GM12878 (cell line): ENCODE data around the gene SLC38A2. TPM values are rescaled to one million over a fixed set of nuclear protein-coding genes. Genes with fewer than 3 reads are reported as not detected.
A peak's percentile ranks its signal among the peaks of the same experiment; 100 is the strongest.

ENCODE experiments used
- BACH1 ChIP-seq: fragments of 450-650 bp; IDR thresholded peaks from 2 replicates; pipeline ENCODE4 v1.6.1; 2017; ENCODE audit warnings: mild to moderate bottlenecking, borderline replicate concordance
- BCL11A ChIP-seq: IDR thresholded peaks from 2 replicates; pipeline ENCODE4 v1.6.1; 2011; ENCODE audit warnings: low read depth, low read length
- BHLHE40 ChIP-seq, 2 experiments: fragments of 450-650 bp in 1 of 2; IDR thresholded peaks; 2 replicates each; pipeline ENCODE4 v1.6.1; 2011 to 2017; ENCODE audit warnings: low read depth in 2 of 2, borderline replicate concordance in 1 of 2, improper control_type of control experiment in 1 of 2, low read length in 1 of 2, mild to moderate bottlenecking in 1 of 2
- EED ChIP-seq: sonication (generic); IDR thresholded peaks from 2 replicates; pipeline ENCODE4 v1.6.1; 2016; ENCODE audit warnings: antibody characterized with exemption, low read depth
- ELK1 ChIP-seq: IDR thresholded peaks from 2 replicates; pipeline ENCODE4 v1.6.1; 2012; ENCODE audit warnings: low read depth, low read length, improper control_type of control experiment
- EP300 ChIP-seq, 2 experiments: fragments of 150-350 bp in 1 of 2; IDR thresholded peaks; 2 replicates each; pipeline ENCODE4 v1.6.1; 2011 to 2012; ENCODE audit warnings: low read depth in 2 of 2, low read length in 2 of 2, borderline replicate concordance in 1 of 2, improper control_type of control experiment in 1 of 2, inconsistent platforms in 1 of 2; ENCODE audit not compliant: control insufficient read depth in 1 of 2
- HSF1 ChIP-seq: fragments of 150-350 bp; IDR thresholded peaks from 2 replicates; pipeline ENCODE4 v1.6.1; 2014; ENCODE audit warnings: mild to moderate bottlenecking, low read depth, low read length
- IKZF1 ChIP-seq: fragments of 450-650 bp; conservative IDR thresholded peaks from 2 replicates; pipeline ENCODE4 v1.6.1; 2017; ENCODE audit warnings: antibody characterized with exemption, mild to moderate bottlenecking
- KLF5 ChIP-seq: fragments of 450-650 bp; IDR thresholded peaks from 2 replicates; pipeline ENCODE4 v1.6.1; 2014; ENCODE audit warnings: mild to moderate bottlenecking; ENCODE audit not compliant: partially characterized antibody
- MTA2 ChIP-seq: fragments of 450-650 bp; IDR thresholded peaks from 2 replicates; pipeline ENCODE4 v1.6.1; 2016; ENCODE audit warnings: low read depth, mild to moderate bottlenecking, moderate library complexity
- NFIC ChIP-seq: IDR thresholded peaks from 2 replicates; pipeline ENCODE4 v1.6.1; 2012; ENCODE audit warnings: low read depth, mild to moderate bottlenecking, inconsistent platforms, low read length, moderate library complexity
- NFYA ChIP-seq: IDR thresholded peaks from 2 replicates; pipeline ENCODE4 v1.6.1; 2011; ENCODE audit warnings: low read depth, mild to moderate bottlenecking, low read length, improper control_type of control experiment, borderline replicate concordance
- NR2F1 ChIP-seq: fragments of 450-650 bp; conservative IDR thresholded peaks from 2 replicates; pipeline ENCODE4 v1.6.1; 2017; ENCODE audit warnings: mild to moderate bottlenecking
- PAX5 ChIP-seq: IDR thresholded peaks from 2 replicates; pipeline ENCODE4 v1.6.1; 2011; ENCODE audit warnings: low read depth, low read length, borderline replicate concordance
- PAX8 ChIP-seq: fragments of 450-650 bp; IDR thresholded peaks from 2 replicates; pipeline ENCODE4 v1.6.1; 2017; ENCODE audit warnings: mild to moderate bottlenecking, moderate library complexity
- POLR2A ChIP-seq: IDR thresholded peaks from 2 replicates; pipeline ENCODE4 v1.6.1; 2011; ENCODE audit warnings: low read depth, mild to moderate bottlenecking, low read length
- RBBP5 ChIP-seq: fragments of 200-600 bp; sonication (generic); conservative IDR thresholded peaks from 2 replicates; pipeline ENCODE4 v1.6.1; 2016
- RUNX3 ChIP-seq: IDR thresholded peaks from 2 replicates; pipeline ENCODE4 v1.6.1; 2012; ENCODE audit warnings: low read length, inconsistent platforms
- ZBED1 ChIP-seq: IDR thresholded peaks from 2 replicates; pipeline ENCODE4 v1.6.1; 2016; ENCODE audit warnings: borderline replicate concordance
- ZNF24 ChIP-seq: fragments of 450-650 bp; IDR thresholded peaks from 2 replicates; pipeline ENCODE4 v1.6.1; 2017; ENCODE audit warnings: antibody characterized with exemption, mild to moderate bottlenecking
- ZSCAN29 ChIP-seq: fragments of 450-650 bp; IDR thresholded peaks from 2 replicates; pipeline ENCODE4 v1.6.1; 2017; ENCODE audit warnings: mild to moderate bottlenecking, moderate library complexity
- polyA plus RNA-seq, 11 experiments: library from polyadenylated mRNA; depleted of rRNA in 4 of 11; unstranded in 6 of 11; stranded (reverse) in 5 of 11; fragments of >200 nt; fragmentation: Nextera tagmentation in 4 of 11; fragmentation: Illumina TruSeq in 1 of 11; extraction: Ambion mirVana in 4 of 11; extraction: Trizol in 1 of 11; gene quantifications; 1 replicate in 1 of 11; 2 replicates in 10 of 11; pipeline versions ENCODE4 v1.2.1 to v1.2.3, GENCODE V29; 2011 to 2016; ENCODE audit warnings: inconsistent platforms in 2 of 11, missing spikeins in 2 of 11, low read depth in 1 of 11
- total RNA-seq, 4 experiments: library from RNA; depleted of rRNA in 3 of 4; stranded (reverse); fragments of >200 nt in 3 of 4; fragmentation: Illumina TruSeq in 1 of 4; extraction: Trizol in 1 of 4; gene quantifications; 2 replicates each; pipeline versions ENCODE4 v1.2.1 to v1.2.3, GENCODE V29; 2013 to 2021
- TF ChIP-seq, protein P1 (sequence below): IDR thresholded peaks from 2 replicates; pipeline ENCODE4 v1.6.1; 2012; ENCODE audit warnings: low read depth, low read length, improper control_type of control experiment
- TF ChIP-seq, protein P2 (sequence below): fragments of 450-650 bp; IDR thresholded peaks from 2 replicates; pipeline ENCODE4 v1.6.1; 2017; ENCODE audit warnings: mild to moderate bottlenecking
- TF ChIP-seq, protein P3 (sequence below): IDR thresholded peaks from 2 replicates; pipeline ENCODE4 v1.6.1; 2012; ENCODE audit warnings: low read length, inconsistent platforms
- TF ChIP-seq, protein P4 (sequence below): IDR thresholded peaks from 2 replicates; pipeline ENCODE4 v1.6.1; 2012; ENCODE audit warnings: low read depth, low read length, improper control_type of control experiment

SLC38A2 gene
- total and polyA plus RNA-seq, 10 of the 15 experiments (the other 5 are each of a cell fraction or from before 2014, with no cell fraction given) = 36.2 to 118 (median 79.8) TPM

- TF ChIP-seq, protein P1, sequence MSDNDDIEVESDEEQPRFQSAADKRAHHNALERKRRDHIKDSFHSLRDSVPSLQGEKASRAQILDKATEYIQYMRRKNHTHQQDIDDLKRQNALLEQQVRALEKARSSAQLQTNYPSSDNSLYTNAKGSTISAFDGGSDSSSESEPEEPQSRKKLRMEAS = no peak
- TF ChIP-seq KLF5 (no peak), NFIC (peak; percentile 50; the same call in 1 of the 2 replicates), RUNX3 (peak; percentile 69), PAX8 (no peak), EED (no peak), BHLHE40 (IDR thresholded peaks at IDR 0.05; ENCODE audit: borderline replicate concordance in 1 of 2, low read depth in 2 of 2, low read length in 1 of 2) (no peak), ZBED1 (no peak), MTA2 (peak; percentile 26; the same call in 1 of the 2 replicates), RBBP5 (no peak), NR2F1 (no peak), ZSCAN29 (no peak), IKZF1 (0 out of 2 replicates have a peak, but pooled peaks have one; percentile 14), BCL11A (no peak), POLR2A (no peak), ELK1 (no peak), EP300 (IDR thresholded peaks at IDR 0.05; ENCODE audit: borderline replicate concordance in 1 of 2, control insufficient read depth in 1 of 2, low read depth in 2 of 2, low read length in 2 of 2) (0 out of 4 replicates have a peak, but pooled peaks of 1 of the 2 experiments have one; percentile 42), BACH1 (no peak), HSF1 (no peak), ZNF24 (no peak), PAX5 (no peak), NFYA (no peak)
- TF ChIP-seq, protein P2, sequence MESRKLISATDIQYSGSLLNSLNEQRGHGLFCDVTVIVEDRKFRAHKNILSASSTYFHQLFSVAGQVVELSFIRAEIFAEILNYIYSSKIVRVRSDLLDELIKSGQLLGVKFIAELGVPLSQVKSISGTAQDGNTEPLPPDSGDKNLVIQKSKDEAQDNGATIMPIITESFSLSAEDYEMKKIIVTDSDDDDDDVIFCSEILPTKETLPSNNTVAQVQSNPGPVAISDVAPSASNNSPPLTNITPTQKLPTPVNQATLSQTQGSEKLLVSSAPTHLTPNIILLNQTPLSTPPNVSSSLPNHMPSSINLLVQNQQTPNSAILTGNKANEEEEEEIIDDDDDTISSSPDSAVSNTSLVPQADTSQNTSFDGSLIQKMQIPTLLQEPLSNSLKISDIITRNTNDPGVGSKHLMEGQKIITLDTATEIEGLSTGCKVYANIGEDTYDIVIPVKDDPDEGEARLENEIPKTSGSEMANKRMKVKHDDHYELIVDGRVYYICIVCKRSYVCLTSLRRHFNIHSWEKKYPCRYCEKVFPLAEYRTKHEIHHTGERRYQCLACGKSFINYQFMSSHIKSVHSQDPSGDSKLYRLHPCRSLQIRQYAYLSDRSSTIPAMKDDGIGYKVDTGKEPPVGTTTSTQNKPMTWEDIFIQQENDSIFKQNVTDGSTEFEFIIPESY = no peak
- TF ChIP-seq, protein P3, sequence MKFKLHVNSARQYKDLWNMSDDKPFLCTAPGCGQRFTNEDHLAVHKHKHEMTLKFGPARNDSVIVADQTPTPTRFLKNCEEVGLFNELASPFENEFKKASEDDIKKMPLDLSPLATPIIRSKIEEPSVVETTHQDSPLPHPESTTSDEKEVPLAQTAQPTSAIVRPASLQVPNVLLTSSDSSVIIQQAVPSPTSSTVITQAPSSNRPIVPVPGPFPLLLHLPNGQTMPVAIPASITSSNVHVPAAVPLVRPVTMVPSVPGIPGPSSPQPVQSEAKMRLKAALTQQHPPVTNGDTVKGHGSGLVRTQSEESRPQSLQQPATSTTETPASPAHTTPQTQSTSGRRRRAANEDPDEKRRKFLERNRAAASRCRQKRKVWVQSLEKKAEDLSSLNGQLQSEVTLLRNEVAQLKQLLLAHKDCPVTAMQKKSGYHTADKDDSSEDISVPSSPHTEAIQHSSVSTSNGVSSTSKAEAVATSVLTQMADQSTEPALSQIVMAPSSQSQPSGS = peak; percentile 46
- TF ChIP-seq, protein P4, sequence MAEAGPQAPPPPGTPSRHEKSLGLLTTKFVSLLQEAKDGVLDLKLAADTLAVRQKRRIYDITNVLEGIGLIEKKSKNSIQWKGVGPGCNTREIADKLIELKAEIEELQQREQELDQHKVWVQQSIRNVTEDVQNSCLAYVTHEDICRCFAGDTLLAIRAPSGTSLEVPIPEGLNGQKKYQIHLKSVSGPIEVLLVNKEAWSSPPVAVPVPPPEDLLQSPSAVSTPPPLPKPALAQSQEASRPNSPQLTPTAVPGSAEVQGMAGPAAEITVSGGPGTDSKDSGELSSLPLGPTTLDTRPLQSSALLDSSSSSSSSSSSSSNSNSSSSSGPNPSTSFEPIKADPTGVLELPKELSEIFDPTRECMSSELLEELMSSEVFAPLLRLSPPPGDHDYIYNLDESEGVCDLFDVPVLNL = no peak
These were observed 7.6 kb downstream of the SLC38A2 start (continued) for GRCh38 chr12:46364777-46365580.
